Activated naive CD4-positive, alpha-beta T cell treated with anti-CD3 and anti-CD28 coated beads, Interleukin-2, amount 50 U/mL, for 16 hours (primary cell): Measurements from ENCODE around the gene ALG9.
"Not testable (repeated sequence)": the region's sequence is repeated elsewhere in the genome, so short reads cannot be mapped to it uniquely, and the experiment has no call there.

Source experiments
- DNase-seq: peaks from one replicate; pipeline ENCODE4 v3.0.0-alpha.2; 2020

The ALG9 gene

GRCh38 chr11:111792955-111793500 is 78.4 kb downstream of the ALG9 start:
- DNase-seq = no peak

- DNase-seq = no peak
Measured at GRCh38 chr11:111792314-111792713, 79.1 kb downstream of the ALG9 start.

- no peak for DNase-seq
Measured at GRCh38 chr11:111788464-111788863, 82.9 kb downstream of the ALG9 start.

- no peak for DNase-seq
Measured at GRCh38 chr11:111788051-111788450, 83.3 kb downstream of the ALG9 start.

- no peak for DNase-seq
Measured at GRCh38 chr11:111785886-111786412, 85.4 kb downstream of the ALG9 start.

GRCh38 chr11:111785076-111785475 is 86.3 kb downstream of the ALG9 start:
- DNase-seq = no peak

GRCh38 chr11:111784311-111784710 is 87.1 kb downstream of the ALG9 start:
- not testable (repeated sequence) for DNase-seq

GRCh38 chr11:111782109-111782741 is 89.2 kb downstream of the ALG9 start:
- no peak for DNase-seq

GRCh38 chr11:111779118-111779517 is 92.3 kb downstream of the ALG9 start:
- DNase-seq = no peak

- DNase-seq = no peak
Measured at GRCh38 chr11:111778047-111778558, 93.3 kb downstream of the ALG9 start.

- DNase-seq = no peak
Measured at GRCh38 chr11:111777094-111778046, 94.0 kb downstream of the ALG9 start.

GRCh38 chr11:111776398-111777093 is 94.8 kb downstream of the ALG9 start:
- no peak for DNase-seq

GRCh38 chr11:111774955-111775710 is 96.2 kb downstream of the ALG9 start:
- DNase-seq = no peak

- DNase-seq = no peak
Measured at GRCh38 chr11:111772535-111772934, 98.8 kb downstream of the ALG9 start.

- DNase-seq = not testable (repeated sequence)
Measured at GRCh38 chr11:111771205-111771604, 100.2 kb downstream of the ALG9 start.

GRCh38 chr11:111770581-111771134 is 100.7 kb downstream of the ALG9 start:
- DNase-seq = no peak

GRCh38 chr11:111766834-111767142 is 104.6 kb downstream of the ALG9 start:
- no peak for DNase-seq

GRCh38 chr11:111765984-111766833 is 105.2 kb downstream of the ALG9 start, which contains the start of gene PPP2R1B:
PPP2R1B (minus strand) TSS chr11:111766389; CDS start chr11:111766361, 28 bp downstream.
- DNase-seq = peak; percentile 73

GRCh38 chr11:111765320-111765983 is 105.9 kb downstream of the ALG9 start:
- no peak for DNase-seq

GRCh38 chr11:111764621-111765020 is 106.8 kb downstream of the ALG9 start:
- no peak for DNase-seq
